HG03520 (cell line): Measurements from ENCODE around the gene CYP2W1.

Experiments
- ATAC-seq: cut with Tn5 transposase; IDR thresholded peaks from one replicate; pipeline ENCODE4 v1.9.1; 2021; ENCODE audit warnings: mild to moderate bottlenecking, moderate library complexity; ENCODE audit not compliant: unreplicated experiment

The CYP2W1 gene

DNA sequence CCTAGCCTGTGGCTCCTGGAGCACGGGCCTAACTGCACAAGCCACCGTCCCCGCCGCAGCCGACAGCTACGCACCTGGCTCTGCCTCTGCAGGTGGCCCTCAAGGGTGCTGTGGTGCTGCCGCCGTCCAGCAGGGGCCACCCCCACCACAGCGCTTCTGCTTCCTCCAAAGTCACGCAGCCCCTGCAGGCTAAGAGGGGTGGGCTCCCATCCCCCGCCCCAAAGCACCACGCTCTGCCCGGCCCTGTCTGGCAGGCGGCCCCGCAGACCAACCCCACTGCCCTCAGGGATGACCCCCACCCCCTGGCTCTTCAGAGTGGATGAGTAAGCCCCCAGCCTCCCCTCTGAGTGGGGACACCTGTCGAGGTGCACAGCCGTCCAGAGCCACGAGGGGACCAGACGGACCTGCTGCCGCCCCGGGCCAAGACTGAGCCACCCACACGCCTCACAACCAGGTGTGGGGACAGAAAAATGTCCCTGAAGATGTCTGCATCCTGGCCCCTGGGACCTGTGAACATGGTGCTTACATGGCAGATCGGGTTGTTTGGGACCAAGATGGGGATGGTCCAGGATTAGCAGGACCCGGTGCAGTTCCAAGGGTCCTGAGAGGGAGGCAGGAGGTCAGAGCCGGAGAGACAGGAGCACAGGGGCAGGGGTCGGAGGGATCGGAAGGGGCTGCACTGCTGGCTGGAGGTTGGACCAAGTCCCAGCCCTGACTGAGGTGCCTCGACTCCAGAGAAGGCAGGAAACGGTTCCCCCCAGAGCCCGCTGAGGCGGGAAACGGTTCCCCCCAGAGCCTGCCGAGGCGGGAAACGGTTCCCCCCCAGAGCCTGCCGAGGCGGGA, 19.5 kb upstream of the CYP2W1 start:
- no peak for ATAC-seq

DNA sequence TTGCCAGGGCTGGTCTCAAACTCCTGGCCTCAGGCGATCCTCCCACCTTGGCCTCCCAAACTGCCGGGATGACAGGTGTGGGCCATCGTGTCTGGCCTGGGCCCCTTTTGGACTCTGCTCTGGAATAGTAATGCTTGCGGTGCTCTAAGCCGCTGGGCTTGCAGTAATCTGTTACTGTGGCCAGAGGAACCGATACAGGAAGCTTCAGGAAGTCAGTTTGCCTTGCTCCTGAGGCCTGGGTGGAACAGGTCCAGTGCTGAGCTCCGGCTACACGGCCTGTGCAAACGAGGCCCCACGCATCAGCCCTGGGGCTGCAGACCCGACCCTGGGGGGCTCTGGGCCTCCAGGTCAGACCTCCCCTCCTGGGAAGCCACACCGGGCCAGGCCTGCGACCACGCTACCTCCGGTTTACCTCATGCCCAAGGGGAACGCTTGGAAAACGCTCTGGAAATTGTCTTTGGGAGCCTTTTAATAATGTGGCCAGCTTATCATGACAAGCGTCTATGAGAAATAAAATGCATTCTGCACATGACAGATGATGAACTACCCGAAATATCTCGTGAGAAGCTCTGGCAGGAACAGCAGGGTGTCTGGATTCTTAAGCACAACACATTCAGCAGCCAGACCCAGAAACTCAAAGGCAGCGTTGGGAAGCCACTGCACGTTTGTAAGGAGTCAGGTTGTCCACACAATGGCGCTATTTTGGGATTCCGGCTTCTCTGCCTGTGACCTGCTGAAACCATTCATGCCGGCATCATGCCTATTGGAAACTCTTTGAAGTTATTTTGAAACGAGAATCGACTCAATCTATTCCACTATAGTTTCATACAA, 18.4 kb upstream of the CYP2W1 start:
- no peak for ATAC-seq

DNA sequence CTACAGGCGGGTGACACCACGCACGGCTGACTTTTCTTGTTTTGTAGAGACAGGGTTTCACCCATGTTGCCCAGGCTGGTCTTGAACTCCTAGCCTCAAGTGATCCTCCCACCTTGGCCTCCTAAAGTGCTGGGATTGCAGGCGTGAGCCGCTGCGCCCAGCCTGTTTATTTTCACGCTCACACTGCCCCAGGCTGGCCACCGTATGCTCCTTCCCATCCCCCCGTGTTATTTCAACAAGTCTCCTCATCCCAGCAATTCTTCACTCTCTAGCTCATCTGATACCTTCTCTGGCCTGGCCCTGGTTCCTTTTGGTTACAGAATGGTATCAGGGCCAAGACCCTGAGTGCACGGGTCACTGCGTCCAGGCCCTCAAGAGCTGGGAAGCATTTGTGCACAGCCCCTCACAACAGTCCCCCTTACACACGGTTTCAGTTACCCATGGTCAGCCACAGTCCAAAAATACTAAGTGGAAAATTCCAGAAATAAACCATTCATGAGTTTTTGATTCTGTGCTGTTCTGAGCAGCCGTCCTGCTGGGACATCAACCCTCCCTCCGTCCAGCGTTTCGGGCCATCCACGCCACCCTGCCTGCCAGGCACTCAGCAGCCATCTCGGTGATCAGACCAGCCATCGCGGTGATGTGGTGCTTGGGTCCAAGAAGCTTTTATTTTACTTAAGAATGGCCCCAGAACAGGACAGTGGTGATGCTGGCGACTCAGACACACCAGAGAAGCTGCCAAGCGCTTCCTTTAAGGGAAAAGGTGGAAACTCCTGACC, 16.5 kb upstream of the CYP2W1 start:
- ATAC-seq: no peak

DNA sequence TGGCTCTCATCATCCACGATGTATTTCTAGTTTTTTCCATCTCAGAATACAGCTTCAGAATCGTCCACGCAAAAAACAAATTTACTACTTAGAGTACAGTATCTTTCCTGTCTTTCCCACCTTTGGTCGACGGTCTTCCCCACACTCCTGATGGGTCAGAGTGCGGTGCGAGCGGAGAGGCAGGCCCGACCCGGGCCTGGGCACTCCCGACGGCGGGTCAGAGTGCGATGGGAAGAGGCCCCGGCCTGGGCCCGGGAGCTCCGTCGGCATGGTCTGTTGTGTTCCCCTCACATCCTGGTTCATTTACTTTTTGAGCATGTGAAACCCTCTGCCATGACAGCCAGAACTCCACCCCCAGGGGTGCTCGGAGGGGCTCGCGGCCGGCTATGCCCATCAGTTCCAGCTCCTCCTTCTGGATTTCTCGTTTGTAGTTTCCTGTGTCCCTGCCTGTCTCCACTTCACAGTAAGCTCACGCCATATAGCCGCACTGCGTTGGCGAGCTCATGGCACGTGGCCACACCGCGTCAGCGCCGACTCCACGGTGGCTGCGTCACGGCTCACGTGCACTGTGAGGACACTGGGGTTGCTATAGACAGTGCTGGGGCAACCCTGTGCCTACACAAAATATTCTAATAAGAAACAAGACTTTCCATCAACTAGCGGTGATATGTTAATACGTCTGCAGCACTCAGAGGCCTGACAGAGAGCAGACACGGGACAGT, 15.5 kb upstream of the CYP2W1 start:
- ATAC-seq: no peak

DNA sequence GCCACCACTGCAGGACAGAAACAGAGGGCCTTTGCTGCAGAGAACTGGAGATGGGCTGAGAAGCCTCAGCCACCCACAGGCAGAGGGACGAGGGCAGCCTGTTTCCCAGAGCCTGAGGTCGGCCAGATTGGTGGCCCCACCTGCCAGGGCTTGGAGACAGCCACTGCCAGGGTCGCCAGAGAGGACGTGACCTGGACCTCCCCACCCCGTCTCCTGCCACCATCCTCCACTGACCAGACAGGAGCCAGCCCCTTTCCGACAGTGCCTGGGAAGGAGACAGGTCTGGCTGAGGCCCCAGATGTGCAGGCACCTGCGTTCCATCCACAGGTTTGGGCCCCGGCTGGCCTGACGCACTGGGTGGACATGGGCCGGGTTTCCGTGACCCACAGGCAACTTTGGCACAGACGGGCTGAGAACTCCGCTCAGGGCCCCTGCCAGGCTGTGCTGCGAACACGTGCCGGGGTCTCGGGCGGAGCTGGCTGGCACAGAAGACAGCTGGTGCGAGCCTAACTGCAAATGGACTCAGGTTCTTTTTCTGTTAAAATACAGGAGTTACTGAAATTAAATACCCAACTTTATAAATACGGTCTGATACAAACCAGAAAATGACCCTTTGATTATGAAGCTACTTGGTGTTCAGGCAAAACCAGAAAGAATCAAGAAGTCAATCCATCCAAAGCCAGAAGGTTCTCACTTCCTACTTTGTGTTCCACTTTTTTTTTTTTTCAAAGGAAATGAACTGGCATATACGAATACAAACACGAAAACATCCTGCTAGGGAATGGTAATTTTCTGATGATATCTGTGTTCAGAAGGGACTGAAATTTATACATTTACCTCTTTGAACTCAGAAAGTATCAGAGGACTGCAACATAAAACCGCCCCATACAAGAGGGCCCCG, 14.5 kb upstream of the CYP2W1 start:
- ATAC-seq: no peak

DNA sequence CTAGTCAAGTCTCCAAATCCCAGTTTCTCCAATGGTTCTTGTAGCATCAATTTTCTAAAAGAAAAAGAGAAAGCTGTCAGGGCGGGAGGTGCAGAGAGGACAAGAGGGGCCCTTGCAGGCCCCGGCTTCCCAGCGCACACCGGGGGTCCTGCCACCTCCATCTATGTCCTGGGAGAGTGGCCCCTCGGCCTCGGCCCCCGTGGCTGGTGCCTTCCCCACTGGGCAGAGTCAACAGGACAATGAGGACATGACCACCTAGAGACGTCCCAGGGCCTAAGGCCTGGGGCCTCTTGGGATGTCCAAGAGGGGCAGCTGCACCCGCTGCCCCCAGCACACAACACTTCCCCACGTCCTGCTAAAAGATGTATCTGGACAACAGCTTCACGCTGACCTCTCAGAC, 13.6 kb upstream of the CYP2W1 start:
- ATAC-seq: no peak

DNA sequence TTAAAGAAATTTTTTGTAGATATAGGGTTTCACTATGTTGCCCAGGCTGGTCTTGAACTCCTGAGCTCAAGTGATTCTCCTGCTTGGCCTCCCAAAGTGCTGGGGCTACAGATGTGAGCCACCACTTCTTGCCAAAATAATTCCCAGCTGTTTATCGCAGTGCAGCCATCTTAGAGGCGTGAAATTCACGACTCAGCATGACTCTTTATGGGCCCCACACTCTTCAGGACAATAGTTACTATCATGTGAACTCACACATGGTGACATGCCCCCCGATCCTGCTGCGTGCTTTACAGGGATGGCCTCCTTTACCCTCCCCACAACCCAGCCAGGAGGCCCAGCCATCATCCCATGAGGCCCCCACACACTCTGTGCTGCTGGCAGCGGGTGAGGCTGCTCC, 12.2 kb upstream of the CYP2W1 start:
- no peak for ATAC-seq

DNA sequence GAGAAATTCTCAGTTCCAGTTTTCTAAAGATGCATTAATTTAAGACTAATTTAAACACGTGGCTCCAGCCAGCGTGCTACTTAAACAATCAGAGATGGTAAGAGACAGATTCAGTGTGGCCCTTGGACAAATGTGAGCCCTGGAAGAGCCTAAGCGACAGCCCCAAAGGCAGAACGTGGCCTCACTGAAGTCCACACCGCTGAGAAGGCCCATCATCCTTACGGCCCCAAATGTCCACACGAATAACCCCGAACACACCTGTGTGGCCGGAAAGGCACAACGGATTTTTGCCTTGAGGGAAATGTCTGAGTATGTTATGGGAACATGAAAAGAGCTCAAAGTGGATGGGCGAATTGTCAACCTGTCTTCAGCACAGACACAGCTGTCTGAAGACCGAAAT, 10.9 kb upstream of the CYP2W1 start:
- no peak for ATAC-seq

DNA sequence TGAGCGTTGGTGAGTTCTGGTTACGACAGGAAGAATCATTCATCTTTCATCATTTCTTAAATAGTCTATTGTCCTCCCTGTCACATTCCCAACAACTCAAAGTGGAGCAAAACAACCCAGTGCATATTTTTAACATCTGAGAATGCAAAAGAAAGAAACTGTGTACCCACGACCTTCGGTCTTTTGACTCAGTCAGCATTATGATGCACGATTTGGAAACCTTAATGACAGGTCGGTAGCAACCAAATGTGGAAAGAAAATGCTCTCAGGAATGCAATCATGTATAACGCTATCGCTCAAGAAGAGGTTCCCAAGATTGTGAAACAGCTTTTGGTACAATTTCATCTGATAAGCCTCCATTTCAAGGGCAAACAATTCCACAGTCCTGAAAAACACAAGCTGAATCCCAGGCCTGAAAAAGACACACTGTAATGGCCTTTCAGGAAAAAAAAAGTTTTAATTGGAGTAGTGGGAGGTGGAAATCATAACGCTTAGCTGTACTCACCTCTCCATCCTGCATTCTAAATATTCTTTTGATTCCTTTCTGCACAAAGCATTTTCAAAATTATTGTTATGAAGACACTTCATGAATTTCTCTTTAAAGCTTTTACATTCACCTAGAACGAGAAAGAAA, 10.2 kb upstream of the CYP2W1 start:
- ATAC-seq: no peak

DNA sequence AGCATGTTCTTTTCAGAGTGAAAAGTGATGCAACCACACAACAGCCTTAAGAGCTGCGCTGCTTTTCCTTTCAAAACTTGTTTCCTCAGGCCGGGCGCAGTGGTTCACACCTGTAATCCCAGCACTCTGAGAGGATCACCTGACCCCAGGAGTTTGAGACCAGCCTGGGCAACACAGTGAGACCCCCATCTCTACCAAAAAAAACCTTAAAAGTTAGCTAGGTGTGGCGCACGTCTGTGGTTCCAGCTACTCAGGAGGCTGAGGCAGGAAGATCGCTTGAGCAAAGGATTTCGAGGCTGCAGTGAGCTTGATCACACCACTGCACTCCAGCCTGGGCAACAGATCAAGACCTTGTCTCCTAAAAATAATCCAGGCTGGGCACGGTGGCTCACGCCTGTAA, 9.7 kb upstream of the CYP2W1 start:
- ATAC-seq: no peak

DNA sequence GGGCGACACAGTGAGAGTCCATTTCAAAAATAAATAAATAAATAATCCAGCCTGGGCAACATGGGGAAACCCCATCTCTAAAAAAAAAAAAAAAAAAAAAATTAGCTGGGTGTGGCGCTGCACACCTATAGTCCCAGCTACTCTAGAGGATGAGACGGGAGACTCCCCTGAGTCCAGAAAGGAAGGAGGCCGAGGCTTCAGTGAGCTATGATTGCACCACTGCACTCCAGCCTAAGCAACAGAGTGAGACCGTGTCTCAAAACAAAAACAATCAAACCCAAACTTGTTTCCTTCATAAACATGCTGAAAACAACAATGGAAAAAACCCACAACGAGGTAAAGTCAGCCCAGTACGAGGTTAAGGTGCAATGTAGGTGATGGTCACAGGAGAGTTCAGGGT, 8.8 kb upstream of the CYP2W1 start:
- ATAC-seq: no peak

DNA sequence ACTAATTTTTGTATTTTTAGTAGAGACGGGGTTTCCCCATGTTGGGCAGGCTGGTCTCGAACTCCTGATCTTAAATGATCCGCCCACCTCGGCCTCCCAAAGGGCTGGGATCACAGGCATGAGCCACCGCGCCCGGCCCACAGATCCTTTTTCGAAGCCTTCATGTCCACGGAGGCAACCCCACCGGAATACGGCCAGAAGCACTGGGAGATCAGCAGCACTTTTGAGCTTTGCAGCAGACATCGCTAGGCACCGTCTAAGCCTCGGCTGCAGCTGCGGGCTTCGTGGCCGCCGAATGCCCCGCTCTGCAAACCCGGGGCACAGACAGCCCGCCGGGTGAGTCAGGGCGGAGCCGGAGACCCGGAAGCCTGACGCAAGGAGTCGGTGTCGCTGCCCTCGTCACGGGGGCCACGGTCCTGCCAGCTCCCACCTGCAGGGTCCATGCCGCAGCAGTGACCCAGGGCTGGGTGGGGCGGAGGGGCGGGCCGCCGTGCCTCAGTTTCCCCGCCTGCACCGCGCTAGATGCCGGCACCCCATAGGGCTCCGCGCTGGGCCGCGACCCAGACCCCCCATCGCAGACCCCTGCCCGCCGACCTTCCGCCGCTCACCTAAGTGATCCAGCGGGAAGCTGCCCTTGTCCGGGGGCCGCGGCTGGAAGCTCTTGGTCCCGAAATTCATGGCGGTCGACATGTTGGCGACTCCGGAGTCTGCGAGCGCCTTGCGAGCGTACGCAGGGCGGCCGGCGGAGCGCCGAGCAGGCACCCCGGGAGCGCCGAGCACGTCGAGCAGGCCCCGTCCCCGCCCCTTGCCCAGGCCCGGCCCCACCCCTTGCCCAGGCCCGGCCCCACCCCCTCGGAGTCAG, 7.9 kb upstream of the CYP2W1 start, which contains the start of gene COX19:
COX19 (minus strand) TSS at position 730 of the 862 bp plus-strand sequence; CDS start at position 690, 40 bp downstream.
- peak; percentile 61 for ATAC-seq

DNA sequence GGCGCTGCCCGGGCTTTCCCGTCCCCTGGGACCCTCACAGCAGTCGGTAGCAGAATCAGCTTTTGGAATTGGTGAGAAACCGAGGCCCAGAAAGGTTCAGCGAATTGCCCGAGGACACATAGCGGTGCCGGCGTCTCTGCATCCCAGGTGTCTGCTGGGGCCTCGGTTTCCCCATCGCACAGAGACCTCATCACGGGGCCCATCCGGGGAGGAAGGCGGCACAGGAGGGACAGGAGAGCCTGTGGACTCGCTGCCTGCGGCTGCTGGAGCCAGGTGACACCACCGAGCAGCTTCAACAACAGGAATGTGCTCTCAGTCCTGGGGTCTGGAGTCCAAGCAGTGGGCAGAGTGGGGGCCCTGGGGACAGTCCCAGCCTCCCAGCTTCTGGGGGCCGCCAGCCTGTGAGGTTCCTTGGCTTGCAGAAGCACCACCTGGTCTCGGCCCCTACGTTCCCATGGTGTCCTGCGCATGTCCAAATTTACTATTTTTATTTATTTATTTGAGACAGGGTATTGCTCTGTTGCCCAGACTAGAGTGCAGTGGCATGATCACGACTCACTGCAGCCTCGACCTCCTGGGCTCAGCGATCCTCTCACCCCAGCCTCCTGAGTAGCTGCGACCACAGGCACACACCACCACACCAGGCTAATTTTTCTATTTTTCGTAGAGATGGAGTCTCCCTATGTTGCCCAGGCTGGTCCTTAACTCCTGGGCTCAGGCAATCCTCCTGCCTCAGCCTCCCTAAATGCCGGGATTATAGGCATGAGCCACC, 7.1 kb upstream of the CYP2W1 start:
- ATAC-seq: no peak

DNA sequence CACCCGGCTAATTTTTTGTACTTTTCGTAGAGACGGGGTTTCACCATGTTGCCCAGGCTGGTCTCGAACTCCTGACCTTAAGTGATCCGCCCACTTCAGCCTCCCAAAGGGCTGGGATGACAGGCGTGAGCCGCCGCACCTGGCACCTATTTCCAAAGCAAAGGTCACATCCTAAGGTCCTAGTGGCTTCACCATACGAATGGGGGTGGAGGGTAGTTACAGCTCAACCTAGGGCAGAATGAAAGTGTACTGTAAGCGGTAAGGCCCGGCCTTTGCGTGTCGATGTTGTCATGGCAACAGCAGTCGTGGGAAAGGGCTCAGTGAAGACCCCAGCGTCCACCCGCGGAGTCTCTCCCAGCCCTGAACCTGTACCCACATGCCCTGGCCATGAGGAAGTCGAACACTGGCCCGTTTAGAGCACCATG, 6.1 kb upstream of the CYP2W1 start:
- ATAC-seq: no peak

DNA sequence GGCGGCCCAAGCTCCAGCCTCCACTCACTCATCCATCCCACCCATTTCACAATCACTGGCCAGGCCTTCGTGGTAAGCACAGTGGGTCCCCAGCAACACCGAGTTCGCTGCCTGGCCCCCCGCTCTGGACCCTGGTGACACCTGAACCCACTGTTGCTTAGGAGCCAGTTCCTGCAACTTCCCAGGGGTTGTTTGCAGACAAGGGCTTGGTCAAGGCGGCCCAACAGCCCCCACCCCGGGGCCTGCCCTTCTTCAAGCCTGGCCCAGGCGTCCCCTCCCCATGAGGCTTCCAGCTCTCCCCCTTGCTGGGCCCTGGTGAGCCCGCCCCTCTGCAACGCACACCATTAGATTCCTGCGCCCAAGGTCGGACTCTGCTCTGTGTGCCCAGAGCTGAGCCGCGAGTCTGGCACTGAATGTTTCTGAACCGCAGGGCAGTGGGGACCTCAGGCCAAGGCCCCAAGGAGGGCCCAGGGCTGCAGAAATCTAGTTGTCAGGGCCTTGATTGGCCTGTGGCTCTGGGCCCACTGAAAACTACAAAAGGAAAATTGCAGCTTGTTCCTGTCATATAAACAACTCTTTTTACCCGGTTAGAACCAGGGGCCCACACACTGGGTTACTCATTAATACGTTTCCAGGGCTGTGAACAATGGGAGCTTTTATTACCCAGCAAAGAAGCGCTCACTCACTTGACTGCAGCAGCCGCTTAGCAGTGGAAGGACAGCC, 5.5 kb upstream of the CYP2W1 start:
- ATAC-seq: no peak

DNA sequence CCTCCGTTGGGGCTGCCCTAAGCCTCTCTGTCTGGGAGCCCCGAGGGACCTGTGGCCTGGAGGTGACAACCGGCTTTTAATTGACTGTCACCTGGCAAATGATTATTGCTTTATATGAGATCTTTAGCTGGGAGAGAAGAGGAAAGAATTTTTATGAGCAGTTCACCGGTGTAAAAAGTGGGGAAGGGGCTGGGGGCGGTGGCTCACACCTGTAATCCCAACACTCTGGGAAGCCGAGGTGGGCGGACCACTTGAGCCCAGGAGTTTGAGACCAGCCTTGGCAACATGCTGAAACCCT, 5.0 kb upstream of the CYP2W1 start:
- ATAC-seq: no peak
